ES-I3 (cell line): ENCODE data around the gene UBAP1.
"Not testable (repeated sequence)": the region's sequence is repeated elsewhere in the genome, so short reads cannot be mapped to it uniquely, and the experiment has no call there.

ENCODE experiments used
- H3K36me3 ChIP-seq: 2 replicates; pipeline ENCODE4 v1.6.1; 2013; ENCODE audit warnings: mild to moderate bottlenecking, low read length, control low read depth, moderate library complexity; ENCODE audit not compliant: insufficient read depth
- H3K4me1 ChIP-seq: 2 replicates; pipeline ENCODE4 v1.6.1; 2013; ENCODE audit warnings: mild to moderate bottlenecking, control low read depth, low read length; ENCODE audit not compliant: insufficient read depth
- H3K9ac ChIP-seq: 2 replicates; pipeline ENCODE4 v1.6.1; 2013; ENCODE audit warnings: low read depth, mild to moderate bottlenecking, low read length, moderate library complexity
- H3K9me3 ChIP-seq: 2 replicates; pipeline ENCODE4 v1.6.1; 2013; ENCODE audit warnings: mild to moderate bottlenecking, low read length, moderate library complexity; ENCODE audit not compliant: control insufficient read depth, insufficient read depth

The UBAP1 gene

GRCh38 chr9:34226144-34226760 lies 47.4 kb downstream of the UBAP1 start:
- H3K36me3 ChIP-seq, H3K9ac ChIP-seq, H3K4me1 ChIP-seq, H3K9me3 ChIP-seq: not testable (repeated sequence)

- H3K4me1 ChIP-seq: no peaks in the 10 kb centered on the region
- no peak overlapping the region for H3K9ac ChIP-seq
- no peaks in the 10 kb centered on the region; the same call in 1 of the 2 replicates for H3K36me3 ChIP-seq
- H3K9me3 ChIP-seq: no peaks in the 10 kb centered on the region
These were observed 48.6 kb downstream of the UBAP1 start for GRCh38 chr9:34227445-34227844.

- Histone ChIP-seq H3K9me3 (no peaks in the 10 kb centered on the region), H3K36me3 (no peaks in the 10 kb centered on the region), H3K9ac (no peak overlapping the region), H3K4me1 (no peaks in the 10 kb centered on the region)
These were observed 51.7 kb downstream of the UBAP1 start for GRCh38 chr9:34230556-34230955.

- H3K36me3 ChIP-seq: no peaks in the 10 kb centered on the region
- H3K4me1 ChIP-seq: no peaks in the 10 kb centered on the region
- no peaks in the 10 kb centered on the region for H3K9me3 ChIP-seq
- no peak overlapping the region for H3K9ac ChIP-seq
These were observed 53.4 kb downstream of the UBAP1 start for GRCh38 chr9:34232201-34232600.

- Histone ChIP-seq H3K9me3 (no peaks in the 10 kb centered on the region), H3K36me3 (no peaks in the 10 kb centered on the region; the same call in 1 of the 2 replicates), H3K9ac (no peak overlapping the region), H3K4me1 (no peaks in the 10 kb centered on the region)
These were observed 54.8 kb downstream of the UBAP1 start for GRCh38 chr9:34233672-34234071.

- Histone ChIP-seq H3K4me1 (peaks cover 17% of the 10 kb centered on the region), H3K9me3 (no peaks in the 10 kb centered on the region), H3K9ac (no peak overlapping the region), H3K36me3 (peaks cover 9% of the 10 kb centered on the region)
These were observed 59.0 kb downstream of the UBAP1 start for GRCh38 chr9:34237836-34238235.

- no peak overlapping the region for H3K9ac ChIP-seq
- no peaks in the 10 kb centered on the region for H3K9me3 ChIP-seq
- peaks cover 12% of the 10 kb centered on the region for H3K36me3 ChIP-seq
- peaks cover 17% of the 10 kb centered on the region for H3K4me1 ChIP-seq
These were observed 61.2 kb downstream of the UBAP1 start for GRCh38 chr9:34240006-34240405.

GRCh38 chr9:34242830-34243229 lies 64.0 kb downstream of the UBAP1 start:
- Histone ChIP-seq H3K4me1 (peaks cover 17% of the 10 kb centered on the region), H3K9ac (no peak overlapping the region), H3K36me3 (peaks cover 12% of the 10 kb centered on the region), H3K9me3 (no peaks in the 10 kb centered on the region)

- H3K9me3 ChIP-seq, H3K4me1 ChIP-seq, H3K9ac ChIP-seq: not testable (repeated sequence)
- H3K36me3 ChIP-seq: peaks cover 12% of the 10 kb centered on the region
These were observed 66.4 kb downstream of the UBAP1 start for GRCh38 chr9:34245212-34245611.

- Histone ChIP-seq H3K4me1 (no peaks in the 10 kb centered on the region), H3K36me3 (peaks cover 11% of the 10 kb centered on the region), H3K9me3 (no peaks in the 10 kb centered on the region), H3K9ac (no peak overlapping the region)
These were observed 67.6 kb downstream of the UBAP1 start for GRCh38 chr9:34246453-34246852.

GRCh38 chr9:34247782-34248181 lies 68.9 kb downstream of the UBAP1 start:
- H3K36me3 ChIP-seq, H3K9ac ChIP-seq, H3K9me3 ChIP-seq, H3K4me1 ChIP-seq: not testable (repeated sequence)

GRCh38 chr9:34249274-34249673 lies 70.4 kb downstream of the UBAP1 start:
- Histone ChIP-seq H3K36me3 (no peaks in the 10 kb centered on the region; the same call in none of the 2 replicates), H3K9ac (no peak overlapping the region), H3K4me1 (no peaks in the 10 kb centered on the region; the same call in 1 of the 2 replicates), H3K9me3 (no peaks in the 10 kb centered on the region)

- no peaks in the 10 kb centered on the region; the same call in none of the 2 replicates for H3K36me3 ChIP-seq
- no peaks in the 10 kb centered on the region for H3K9me3 ChIP-seq
- H3K4me1 ChIP-seq: no peaks in the 10 kb centered on the region; the same call in 1 of the 2 replicates
- H3K9ac ChIP-seq: no peak overlapping the region
These were observed 71.9 kb downstream of the UBAP1 start for GRCh38 chr9:34250721-34251120.

- Histone ChIP-seq H3K4me1 (no peaks in the 10 kb centered on the region; the same call in 1 of the 2 replicates), H3K36me3 (no peaks in the 10 kb centered on the region; the same call in 1 of the 2 replicates)
These were observed 73.2 kb downstream of the UBAP1 start for GRCh38 chr9:34252016-34252415.

GRCh38 chr9:34252670-34253459 lies 74.0 kb downstream of the UBAP1 start:
- Histone ChIP-seq H3K4me1 (no peaks in the 10 kb centered on the region; the same call in 1 of the 2 replicates), H3K36me3 (no peaks in the 10 kb centered on the region; the same call in none of the 2 replicates), H3K9me3 (no peaks in the 10 kb centered on the region), H3K9ac (no peak overlapping the region)

More at GRCh38 chr9:34252016-34252415, 73.2 kb downstream of the UBAP1 start:
- H3K9me3 ChIP-seq: no peaks in the 10 kb centered on the region
- H3K9ac ChIP-seq: no peak overlapping the region
